Thyroid gland (tissue), 4 donors: ENCODE measurements around the gene GALNT10. TPM values are rescaled to one million over a fixed set of nuclear protein-coding genes. Genes with fewer than 3 reads are reported as not detected.

Experiments used
- DNase-seq, 2 donors: peaks; one replicate each; pipeline ENCODE4 v3.0.0-alpha.2; 2019
- H3K27ac ChIP-seq, 3 donors: fragments of 200-600 bp; sonication (generic); 1 replicate in 2 of 3; 2 replicates in 1 of 3; pipeline ENCODE4 v1.5.1; 2016 to 2019; ENCODE audit warnings: mild to moderate bottlenecking in 1 of 3, moderate library complexity in 1 of 3
- H3K27me3 ChIP-seq: fragments of 200-600 bp; sonication (generic); one replicate; pipeline ENCODE4 v1.5.1; 2019
- H3K36me3 ChIP-seq, 2 donors: fragments of 200-600 bp; sonication (generic); one replicate each; pipeline ENCODE4 v1.5.1; 2016 to 2019
- H3K4me1 ChIP-seq, 2 donors: fragments of 200-600 bp; sonication (generic); one replicate each; pipeline ENCODE4 v1.5.1; 2017 to 2019
- H3K4me3 ChIP-seq, 3 donors: fragments of 200-600 bp; sonication (generic); replicated peaks in 1 of 3; 1 replicate in 2 of 3; 2 replicates in 1 of 3; pipeline ENCODE4 v1.5.1; 2016; ENCODE audit warnings: mild to moderate bottlenecking in 1 of 3
- H3K9me3 ChIP-seq: fragments of 200-600 bp; sonication (generic); one replicate; pipeline ENCODE4 v1.5.1; 2017
- POLR2A ChIP-seq, 2 donors: fragments of 450-650 bp; IDR thresholded peaks; one replicate each; pipeline ENCODE4 v1.6.1; 2017; ENCODE audit warnings: antibody characterized with exemption in 2 of 2, mild to moderate bottlenecking in 2 of 2, moderate library complexity in 1 of 2
- WGBS, 2 donors: methylation state at CpG; one replicate each; pipeline ENCODE4 v1.1.5; 2017; 5-methylcytosine and 5-hydroxymethylcytosine counted together
- intact Hi-C: fragments of 100-400 bp; cut with DNase I; formaldehyde crosslinking; loops from one replicate; pipeline ENCODE4 v1.15.1; 2023
- total RNA-seq, 4 donors: library from RNA; depleted of rRNA; stranded (reverse); fragments of >200 nt; gene quantifications; one replicate each; pipeline ENCODE4 v1.2.3, GENCODE V29; 2016
- TF ChIP-seq, protein P1 (sequence below), 6 experiments: fragments of 200-600 bp in 3 of 6; fragments of 450-650 bp in 3 of 6; sonication (generic) in 3 of 6; IDR thresholded peaks; one replicate each; pipeline ENCODE4 v1.5.1; 2016 to 2019; ENCODE audit warnings: antibody characterized with exemption in 6 of 6, mild to moderate bottlenecking in 2 of 6, inconsistent platforms in 1 of 6, moderate library complexity in 1 of 6

The GALNT10 gene
- total RNA-seq, 4 donors from 2014 or later = 33.3 to 69.6 (median 58.1) TPM

- no peak for TF ChIP-seq POLR2A (IDR thresholded peaks at IDR 0.05)
- TF ChIP-seq, protein P1, sequence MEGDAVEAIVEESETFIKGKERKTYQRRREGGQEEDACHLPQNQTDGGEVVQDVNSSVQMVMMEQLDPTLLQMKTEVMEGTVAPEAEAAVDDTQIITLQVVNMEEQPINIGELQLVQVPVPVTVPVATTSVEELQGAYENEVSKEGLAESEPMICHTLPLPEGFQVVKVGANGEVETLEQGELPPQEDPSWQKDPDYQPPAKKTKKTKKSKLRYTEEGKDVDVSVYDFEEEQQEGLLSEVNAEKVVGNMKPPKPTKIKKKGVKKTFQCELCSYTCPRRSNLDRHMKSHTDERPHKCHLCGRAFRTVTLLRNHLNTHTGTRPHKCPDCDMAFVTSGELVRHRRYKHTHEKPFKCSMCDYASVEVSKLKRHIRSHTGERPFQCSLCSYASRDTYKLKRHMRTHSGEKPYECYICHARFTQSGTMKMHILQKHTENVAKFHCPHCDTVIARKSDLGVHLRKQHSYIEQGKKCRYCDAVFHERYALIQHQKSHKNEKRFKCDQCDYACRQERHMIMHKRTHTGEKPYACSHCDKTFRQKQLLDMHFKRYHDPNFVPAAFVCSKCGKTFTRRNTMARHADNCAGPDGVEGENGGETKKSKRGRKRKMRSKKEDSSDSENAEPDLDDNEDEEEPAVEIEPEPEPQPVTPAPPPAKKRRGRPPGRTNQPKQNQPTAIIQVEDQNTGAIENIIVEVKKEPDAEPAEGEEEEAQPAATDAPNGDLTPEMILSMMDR (IDR thresholded peaks at IDR 0.05) = no peak
- peaks cover 6% of the 10 kb centered on the region for H3K27me3 ChIP-seq
- H3K36me3 ChIP-seq = no peaks in the 10 kb centered on the region
- no peak overlapping the region for H3K4me3 ChIP-seq
- DNase-seq = no peak
- WGBS, 2 donors = 73 to 83% methylated on average over 6 of the region's 6 CpGs
- intact Hi-C loops = loop anchor here (5.0 kb wide), 1 partner anchor 142 kb away; no protein-coding TSS in a partner anchor
- no peaks in the 10 kb centered on the region for H3K4me1 ChIP-seq
- no peaks in the 10 kb centered on the region for H3K9me3 ChIP-seq
- H3K27ac ChIP-seq = no peak overlapping the region
Measured at GRCh38 chr5:154465169-154465568, 274.6 kb downstream of the GALNT10 start.

GRCh38 chr5:154466147-154466546 lies 275.6 kb downstream of the GALNT10 start:
- Histone ChIP-seq H3K36me3 (no peaks in the 10 kb centered on the region), H3K4me3 (no peak overlapping the region), H3K27me3 (peaks cover 8% of the 10 kb centered on the region), H3K9me3 (no peaks in the 10 kb centered on the region), H3K4me1 (no peaks in the 10 kb centered on the region), H3K27ac (no peak overlapping the region)
- DNase-seq = no peak
- intact Hi-C loops = loop anchor here (5.0 kb wide), 1 partner anchor 141 kb away; no protein-coding TSS in a partner anchor
- TF ChIP-seq, protein P1 (IDR thresholded peaks at IDR 0.05) = no peak
- no peak for TF ChIP-seq POLR2A (IDR thresholded peaks at IDR 0.05)
- WGBS, 2 donors = 35 to 45% methylated on average over 5 of the region's 5 CpGs

GRCh38 chr5:154466671-154467070 lies 276.1 kb downstream of the GALNT10 start:
- H3K4me1 ChIP-seq = no peaks in the 10 kb centered on the region
- TF ChIP-seq POLR2A (IDR thresholded peaks at IDR 0.05) = no peak
- TF ChIP-seq, protein P1 (IDR thresholded peaks at IDR 0.05) = no peak
- H3K27ac ChIP-seq = no peak overlapping the region
- no peak overlapping the region for H3K4me3 ChIP-seq
- WGBS, 2 donors = 70 to 80% methylated on average over 5 of the region's 5 CpGs
- H3K9me3 ChIP-seq = no peaks in the 10 kb centered on the region
- H3K36me3 ChIP-seq = no peaks in the 10 kb centered on the region
- no peak for DNase-seq
- intact Hi-C loops = loop anchor here (5.0 kb wide), 1 partner anchor 141 kb away; no protein-coding TSS in a partner anchor
- peaks cover 13% of the 10 kb centered on the region for H3K27me3 ChIP-seq

- Histone ChIP-seq H3K27me3 (peaks cover 24% of the 10 kb centered on the region), H3K4me1 (peaks cover 0 to 2% of the 10 kb centered on the region in 2 donors), H3K36me3 (no peaks in the 10 kb centered on the region), H3K27ac (no peak overlapping the region), H3K4me3 (no peak overlapping the region), H3K9me3 (no peaks in the 10 kb centered on the region)
- DNase-seq = peak; percentile 77 to 84
- TF ChIP-seq POLR2A (IDR thresholded peaks at IDR 0.05) = no peak
- TF ChIP-seq, protein P1 (IDR thresholded peaks at IDR 0.05) = peak; percentile 69 to 92 (median 76)
- WGBS, 2 donors = 33 to 35% methylated on average over 17 to 18 of the region's 18 CpGs
- intact Hi-C loops = loop anchor here (5.0 kb wide), 1 partner anchor 139 kb away; no protein-coding TSS in a partner anchor
Measured at GRCh38 chr5:154467655-154468354, 277.3 kb downstream of the GALNT10 start.

DNA sequence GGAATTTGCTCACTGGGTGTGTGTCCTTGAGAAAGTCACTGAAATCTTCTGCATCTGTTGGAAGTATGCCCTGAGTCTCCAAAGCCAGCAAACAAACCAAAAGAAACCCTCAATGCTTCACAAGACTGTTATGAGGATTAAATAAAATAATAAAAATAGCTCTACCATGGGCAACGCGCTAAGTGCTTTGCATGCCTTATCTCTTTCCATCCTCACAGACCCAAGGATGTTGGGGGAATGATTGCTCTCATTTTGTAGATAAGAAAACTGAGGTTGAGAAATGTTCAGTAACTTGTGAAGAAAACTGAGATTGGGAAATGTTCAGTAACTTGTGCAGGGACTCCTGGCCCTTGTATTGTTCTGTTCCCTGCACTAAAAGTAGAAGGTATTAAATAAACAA lies 279.6 kb downstream of the GALNT10 start:
- Histone ChIP-seq H3K9me3 (no peaks in the 10 kb centered on the region), H3K27ac (no peak overlapping the region), H3K4me3 (no peak overlapping the region), H3K4me1 (peaks cover 0 to 15% of the 10 kb centered on the region in 2 donors), H3K27me3 (peaks cover 47% of the 10 kb centered on the region), H3K36me3 (no peaks in the 10 kb centered on the region)
- WGBS, 2 donors = 63 to 71% methylated on average over 2 of the region's 2 CpGs
- DNase-seq = no peak
- intact Hi-C loops = no loop called here
- TF ChIP-seq, protein P1 (IDR thresholded peaks at IDR 0.05) = no peak
- TF ChIP-seq POLR2A (IDR thresholded peaks at IDR 0.05) = no peak
